GM21825 (cell line): Measurements from ENCODE around the gene ZNF362.

Experiments used
- ATAC-seq: cut with Tn5 transposase; IDR thresholded peaks from one replicate; pipeline ENCODE4 v1.9.1; 2021; ENCODE audit warnings: mild to moderate bottlenecking, moderate library complexity; ENCODE audit not compliant: unreplicated experiment

Gene ZNF362

DNA sequence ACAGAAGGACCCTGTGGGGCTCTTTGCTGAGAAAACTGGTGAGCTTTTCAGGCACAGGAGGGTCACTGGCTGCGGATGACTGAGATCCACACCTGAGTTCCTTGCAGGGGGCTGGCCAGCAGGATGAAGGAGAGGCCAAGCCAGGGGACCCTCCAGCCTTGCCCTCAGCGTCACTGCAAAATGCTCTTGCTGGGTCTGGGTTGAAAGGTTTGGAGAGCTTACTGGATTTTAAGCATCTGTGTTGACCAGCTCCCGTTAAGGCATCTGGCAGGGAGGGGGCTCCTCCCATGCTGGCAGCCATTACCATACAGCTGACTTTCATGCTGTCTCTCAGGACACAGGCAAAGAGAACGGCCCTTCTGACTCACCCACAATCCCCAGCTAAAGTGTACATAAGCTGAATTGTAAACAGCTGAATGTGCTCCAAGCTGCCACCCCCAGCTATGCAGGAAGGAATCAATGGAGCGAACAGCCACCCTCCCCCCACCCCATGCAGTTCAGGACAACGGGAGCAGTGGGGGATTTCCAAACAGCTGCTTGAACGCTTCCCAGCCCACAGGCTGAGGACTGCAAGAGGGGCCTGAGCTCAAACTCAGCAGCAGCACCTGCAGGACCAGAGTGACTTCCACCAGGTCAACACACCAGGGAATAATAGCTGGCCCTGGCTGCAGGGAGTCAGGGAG is 85.9 kb downstream of the ZNF362 start:
- no peak for ATAC-seq

- ATAC-seq: no peak
Observed at GRCh38 chr1:33343539-33343938, 87.2 kb downstream of the ZNF362 start.

GRCh38 chr1:33344896-33345560 is 88.7 kb downstream of the ZNF362 start:
- ATAC-seq: no peak

GRCh38 chr1:33346533-33346926 is 90.2 kb downstream of the ZNF362 start:
- ATAC-seq: no peak

GRCh38 chr1:33346927-33347649 is 90.8 kb downstream of the ZNF362 start:
- no peak for ATAC-seq

GRCh38 chr1:33347650-33347992 is 91.3 kb downstream of the ZNF362 start:
- no peak for ATAC-seq

DNA sequence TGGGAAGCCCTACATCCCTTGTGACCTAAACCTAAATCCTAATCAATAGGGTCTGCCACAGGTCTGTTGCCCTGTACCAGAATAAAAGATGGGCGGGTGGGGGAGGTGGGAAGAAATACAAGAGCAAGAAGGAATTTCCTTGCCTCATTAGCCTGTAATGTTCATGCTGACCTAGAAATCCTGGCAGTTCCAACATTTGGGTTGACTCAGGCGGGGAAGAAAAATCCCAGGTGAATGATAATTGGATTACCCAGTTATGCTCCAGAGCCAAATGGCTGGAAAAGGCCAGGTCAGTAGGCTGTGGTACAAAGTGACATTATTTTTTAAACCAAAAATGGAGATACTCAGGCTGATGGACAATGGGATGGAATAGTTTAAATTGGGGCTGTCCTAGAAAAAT is 91.9 kb downstream of the ZNF362 start:
- no peak for ATAC-seq

DNA sequence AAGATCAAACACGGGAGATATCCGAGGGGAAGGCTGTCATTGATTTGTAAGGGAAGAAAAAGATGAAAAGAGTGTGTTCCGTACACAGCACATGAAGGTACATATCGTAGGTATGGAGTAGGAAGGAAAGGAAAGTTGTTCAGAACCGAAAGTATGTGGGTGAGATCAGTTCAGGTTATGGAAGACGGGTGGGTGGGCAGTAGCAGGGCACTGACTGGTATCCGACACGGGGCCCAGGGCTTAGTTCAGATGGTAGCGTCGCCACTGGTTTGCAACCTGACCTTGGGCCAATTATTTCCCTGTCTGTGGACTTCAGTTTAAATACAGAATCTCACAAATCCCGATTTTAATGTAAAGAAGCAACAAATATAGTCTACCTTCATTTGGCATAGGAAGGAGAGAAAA is 92.4 kb downstream of the ZNF362 start:
- ATAC-seq: no peak

DNA sequence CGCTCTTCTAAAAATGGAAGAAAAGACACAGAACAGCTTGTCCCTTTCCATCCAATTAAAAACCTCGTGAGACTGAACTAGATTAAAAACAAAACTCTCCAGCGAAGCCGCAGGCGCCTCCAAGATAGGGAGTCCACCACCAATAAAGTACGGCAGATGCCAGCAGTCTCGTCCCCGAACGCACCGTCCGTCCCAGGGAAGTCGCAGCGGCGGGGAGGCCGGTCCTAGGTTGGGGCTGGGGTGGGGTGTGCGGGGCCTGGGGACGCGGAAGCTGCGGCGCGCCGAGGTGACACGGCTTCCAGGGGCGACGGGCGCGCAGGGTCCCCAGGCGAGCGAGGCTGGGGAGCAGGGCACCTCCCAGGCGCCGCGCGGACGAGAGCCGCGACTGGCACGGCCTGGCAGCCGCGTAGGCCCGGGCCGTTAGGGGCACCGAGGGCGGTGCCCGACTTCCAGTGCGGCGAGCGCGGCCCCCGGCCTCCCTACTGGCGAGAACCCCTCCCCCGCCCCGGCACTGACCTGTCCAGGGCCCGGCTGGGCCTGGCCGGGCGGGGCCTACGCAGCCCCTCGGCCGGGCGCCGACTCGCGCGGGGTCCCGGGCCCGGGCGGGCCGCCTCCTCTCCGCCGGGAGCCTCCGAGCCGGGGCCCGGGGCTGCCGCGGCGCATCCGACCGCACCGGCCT is 92.9 kb downstream of the ZNF362 start:
- peak; percentile 30 for ATAC-seq

DNA sequence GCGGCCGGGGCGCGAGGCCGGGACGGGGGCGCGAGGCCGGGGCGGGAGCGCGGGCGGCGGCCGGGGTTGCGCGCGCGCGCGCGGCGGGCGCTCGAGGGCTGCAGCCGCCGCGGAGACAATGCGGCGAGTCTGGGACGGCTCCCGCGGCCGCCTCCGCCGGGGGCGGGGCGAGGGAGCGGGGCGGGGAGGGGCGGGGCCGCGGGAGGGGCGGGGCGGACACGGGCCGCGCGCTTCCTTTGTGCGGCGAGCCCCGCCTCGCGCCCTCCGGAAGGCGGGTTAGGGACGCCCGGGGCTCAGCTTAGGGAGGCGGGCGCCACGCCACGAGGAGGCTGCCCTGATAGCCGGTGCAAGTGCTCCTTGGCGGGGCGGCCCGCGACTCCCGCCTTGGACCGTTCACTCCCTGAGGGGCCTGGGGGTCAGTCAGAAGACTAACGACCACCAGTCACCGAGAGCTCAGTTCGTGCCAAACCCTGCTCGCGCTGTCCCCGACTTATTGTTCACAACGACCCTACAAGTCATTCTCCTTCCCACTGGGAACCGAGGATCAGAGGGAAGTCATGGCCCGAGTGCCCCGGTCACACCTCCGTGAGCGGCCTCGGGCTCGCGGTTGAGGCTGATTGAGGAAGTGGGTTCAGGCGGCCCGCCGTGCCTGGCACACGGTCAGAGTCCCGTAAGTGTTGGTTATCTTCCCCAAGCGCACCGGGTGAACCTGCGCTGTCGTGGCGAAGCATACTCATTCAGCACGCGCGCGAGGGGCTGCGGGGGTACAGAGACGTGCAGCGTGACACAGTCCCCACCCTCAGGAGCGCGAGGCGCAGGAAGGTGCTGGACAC is 93.7 kb downstream of the ZNF362 start:
- peak; percentile 71 for ATAC-seq
